Measurements from ENCODE around the gene NDUFS6. TPM values are rescaled to one million over a fixed set of nuclear protein-coding genes. Genes with fewer than 3 reads are reported as not detected.

NDUFS6 gene
- total RNA-seq, 1 donor from 2014 or later: 39.9 TPM

DNA sequence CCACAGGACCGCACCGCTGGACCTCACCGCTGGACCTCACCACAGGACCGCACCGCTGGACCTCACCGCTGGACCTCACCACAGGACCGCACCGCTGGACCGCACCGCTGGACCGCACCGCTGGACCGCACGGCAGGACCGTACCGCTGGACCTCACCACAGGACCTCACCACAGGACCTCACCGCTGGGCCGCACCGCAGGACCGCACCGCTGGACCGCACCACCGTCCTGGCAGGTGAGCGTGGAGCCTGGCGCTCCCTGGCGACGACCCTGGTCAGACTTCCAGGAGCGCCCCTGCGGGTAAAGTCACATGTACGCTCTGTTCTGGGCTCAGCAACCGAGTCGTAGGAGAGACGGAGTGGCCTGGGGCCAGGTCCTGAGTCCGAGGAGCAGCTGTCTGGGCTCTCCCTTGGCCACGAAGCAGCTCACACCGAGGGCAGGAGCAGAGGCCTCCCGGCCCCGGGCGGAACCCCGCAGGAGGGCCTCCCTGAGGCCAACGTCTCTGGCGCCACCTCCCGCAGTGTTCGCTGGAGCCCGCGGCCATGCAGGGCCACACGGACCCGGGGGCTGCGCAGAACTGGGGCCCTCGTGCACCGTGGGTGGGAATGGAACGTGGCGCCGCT is 32.1 kb upstream of the NDUFS6 start:
- Mint-ChIP-seq H3K27ac (no peak overlapping the region), H3K4me1 (ENCODE audit: low read depth) (no peaks in the 10 kb centered on the region), H3K9me3 (no peaks in the 10 kb centered on the region), H3K4me3 (ENCODE audit: low read depth) (no peak overlapping the region), H3K36me3 (ENCODE audit: low read depth) (no peaks in the 10 kb centered on the region), H3K27me3 (ENCODE audit: low read depth) (peaks cover 10% of the 10 kb centered on the region)
- intact Hi-C loops (cut with micrococcal nuclease): loop anchor here (10.0 kb wide), 1 partner anchor 246 kb away; no protein-coding TSS in a partner anchor
- DNase-seq (ENCODE audit: low spot score): no peak

- no peaks in the 10 kb centered on the region for H3K36me3 Mint-ChIP-seq (ENCODE audit: low read depth)
- intact Hi-C loops (cut with micrococcal nuclease): loop anchor here (10.0 kb wide), 1 partner anchor 245 kb away; no protein-coding TSS in a partner anchor
- no peak overlapping the region for H3K4me3 Mint-ChIP-seq (ENCODE audit: low read depth)
- no peak for DNase-seq (ENCODE audit: low spot score)
- H3K4me1 Mint-ChIP-seq (ENCODE audit: low read depth): no peaks in the 10 kb centered on the region
- H3K27ac Mint-ChIP-seq: no peak overlapping the region
- no peaks in the 10 kb centered on the region for H3K9me3 Mint-ChIP-seq
- peaks cover 10% of the 10 kb centered on the region for H3K27me3 Mint-ChIP-seq (ENCODE audit: low read depth)
These were observed 31.3 kb upstream of the NDUFS6 start for GRCh38 chr5:1769752-1770442.

GRCh38 chr5:1770443-1770802 is 30.8 kb upstream of the NDUFS6 start:
- no peak for DNase-seq (ENCODE audit: low spot score)
- Mint-ChIP-seq H3K9me3 (no peaks in the 10 kb centered on the region), H3K4me3 (ENCODE audit: low read depth) (no peak overlapping the region), H3K27ac (no peak overlapping the region), H3K27me3 (ENCODE audit: low read depth) (peaks cover 10% of the 10 kb centered on the region), H3K4me1 (ENCODE audit: low read depth) (no peaks in the 10 kb centered on the region), H3K36me3 (ENCODE audit: low read depth) (no peaks in the 10 kb centered on the region)
- intact Hi-C loops (cut with micrococcal nuclease): no loop called here

GRCh38 chr5:1771149-1772065 is 29.8 kb upstream of the NDUFS6 start:
- intact Hi-C loops (cut with micrococcal nuclease): no loop called here
- Mint-ChIP-seq H3K27me3 (ENCODE audit: low read depth) (peaks cover 13% of the 10 kb centered on the region), H3K27ac (no peak overlapping the region), H3K9me3 (no peaks in the 10 kb centered on the region), H3K4me3 (ENCODE audit: low read depth) (no peak overlapping the region), H3K4me1 (ENCODE audit: low read depth) (no peaks in the 10 kb centered on the region), H3K36me3 (ENCODE audit: low read depth) (no peaks in the 10 kb centered on the region)
- DNase-seq (ENCODE audit: low spot score): no peak

DNA sequence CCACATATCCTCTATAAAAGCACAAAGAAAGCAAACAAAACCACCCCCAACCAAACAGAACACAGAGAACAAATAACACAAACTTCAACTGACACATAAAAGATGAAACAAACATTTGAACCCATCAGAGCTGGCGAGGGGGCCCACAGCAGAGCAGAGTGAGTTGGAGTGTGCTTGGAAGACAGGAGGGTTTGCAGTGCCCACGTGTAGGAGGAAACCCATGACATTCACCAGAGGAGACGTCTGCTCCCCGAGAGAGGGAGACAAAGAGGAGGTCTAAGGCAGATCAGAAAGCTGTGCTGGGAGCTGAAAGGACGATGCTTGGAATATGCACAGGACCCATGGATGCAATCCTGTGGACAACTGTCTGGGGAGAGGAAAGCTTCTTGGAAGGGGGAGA is 28.6 kb upstream of the NDUFS6 start:
- Mint-ChIP-seq H3K4me1 (ENCODE audit: low read depth) (no peaks in the 10 kb centered on the region), H3K9me3 (no peaks in the 10 kb centered on the region), H3K4me3 (ENCODE audit: low read depth) (no peak overlapping the region), H3K36me3 (ENCODE audit: low read depth) (no peaks in the 10 kb centered on the region), H3K27me3 (ENCODE audit: low read depth) (peaks cover 13% of the 10 kb centered on the region), H3K27ac (no peak overlapping the region)
- DNase-seq (ENCODE audit: low spot score): no peak
- intact Hi-C loops (cut with micrococcal nuclease): no loop called here

- no peak overlapping the region for H3K4me3 Mint-ChIP-seq (ENCODE audit: low read depth)
- H3K4me1 Mint-ChIP-seq (ENCODE audit: low read depth): no peaks in the 10 kb centered on the region
- H3K36me3 Mint-ChIP-seq (ENCODE audit: low read depth): no peaks in the 10 kb centered on the region
- no peak for DNase-seq (ENCODE audit: low spot score)
- no peak overlapping the region for H3K27ac Mint-ChIP-seq
- no peaks in the 10 kb centered on the region for H3K9me3 Mint-ChIP-seq
- peaks cover 12% of the 10 kb centered on the region for H3K27me3 Mint-ChIP-seq (ENCODE audit: low read depth)
- intact Hi-C loops (cut with micrococcal nuclease): no loop called here
These were observed 24.4 kb upstream of the NDUFS6 start for GRCh38 chr5:1776831-1777230.

- H3K27me3 Mint-ChIP-seq (ENCODE audit: low read depth): peaks cover 10% of the 10 kb centered on the region
- no peak overlapping the region for H3K27ac Mint-ChIP-seq
- H3K4me1 Mint-ChIP-seq (ENCODE audit: low read depth): no peaks in the 10 kb centered on the region
- no peaks in the 10 kb centered on the region for H3K36me3 Mint-ChIP-seq (ENCODE audit: low read depth)
- intact Hi-C loops (cut with micrococcal nuclease): no loop called here
- no peak overlapping the region for H3K4me3 Mint-ChIP-seq (ENCODE audit: low read depth)
- no peaks in the 10 kb centered on the region for H3K9me3 Mint-ChIP-seq
- DNase-seq (ENCODE audit: low spot score): no peak
These were observed 23.7 kb upstream of the NDUFS6 start for GRCh38 chr5:1777281-1778137.

- Mint-ChIP-seq H3K36me3 (ENCODE audit: low read depth) (no peaks in the 10 kb centered on the region), H3K4me1 (ENCODE audit: low read depth) (no peaks in the 10 kb centered on the region), H3K4me3 (ENCODE audit: low read depth) (no peak overlapping the region), H3K9me3 (no peaks in the 10 kb centered on the region), H3K27ac (no peak overlapping the region), H3K27me3 (ENCODE audit: low read depth) (peaks cover 7% of the 10 kb centered on the region)
- DNase-seq (ENCODE audit: low spot score): no peak
- intact Hi-C loops (cut with micrococcal nuclease): no loop called here
These were observed 22.8 kb upstream of the NDUFS6 start for GRCh38 chr5:1778138-1779020.

DNA sequence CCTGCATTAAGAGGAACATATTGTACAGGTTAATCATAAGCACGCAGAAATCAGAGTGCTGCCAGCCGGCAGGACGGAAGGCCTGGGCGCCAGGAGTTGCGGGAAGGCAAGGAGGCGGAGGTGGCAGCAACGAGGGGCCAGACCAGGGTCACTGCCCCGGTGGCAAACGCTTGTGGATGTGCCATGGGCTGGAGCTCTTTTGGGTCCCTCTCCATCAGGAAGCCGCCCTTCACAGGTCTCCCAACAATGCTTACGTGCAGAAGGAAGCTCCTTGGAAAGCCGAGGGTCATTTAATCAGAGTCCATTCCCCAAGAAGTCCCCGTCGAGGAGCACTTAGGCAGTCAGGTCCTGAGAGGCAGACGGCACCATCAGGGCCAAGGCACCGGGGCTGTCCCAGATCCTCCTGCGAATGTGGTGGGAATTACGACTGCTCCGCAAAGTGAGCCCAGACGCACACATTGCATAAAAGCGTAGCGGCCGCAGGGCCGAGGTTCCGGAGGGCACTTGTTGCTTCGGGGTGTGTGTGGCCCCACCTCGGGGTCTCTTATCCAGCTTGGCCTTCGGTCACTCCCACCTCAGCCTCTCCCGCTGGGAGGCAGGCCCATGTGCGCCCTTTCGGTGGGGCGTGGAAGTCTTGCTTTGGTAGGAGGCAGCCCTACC is 22.1 kb upstream of the NDUFS6 start:
- Mint-ChIP-seq H3K4me3 (ENCODE audit: low read depth) (no peak overlapping the region), H3K27ac (no peak overlapping the region), H3K4me1 (ENCODE audit: low read depth) (no peaks in the 10 kb centered on the region), H3K9me3 (no peaks in the 10 kb centered on the region), H3K27me3 (ENCODE audit: low read depth) (peaks cover 8% of the 10 kb centered on the region), H3K36me3 (ENCODE audit: low read depth) (no peaks in the 10 kb centered on the region)
- DNase-seq (ENCODE audit: low spot score): no peak
- intact Hi-C loops (cut with micrococcal nuclease): no loop called here

DNA sequence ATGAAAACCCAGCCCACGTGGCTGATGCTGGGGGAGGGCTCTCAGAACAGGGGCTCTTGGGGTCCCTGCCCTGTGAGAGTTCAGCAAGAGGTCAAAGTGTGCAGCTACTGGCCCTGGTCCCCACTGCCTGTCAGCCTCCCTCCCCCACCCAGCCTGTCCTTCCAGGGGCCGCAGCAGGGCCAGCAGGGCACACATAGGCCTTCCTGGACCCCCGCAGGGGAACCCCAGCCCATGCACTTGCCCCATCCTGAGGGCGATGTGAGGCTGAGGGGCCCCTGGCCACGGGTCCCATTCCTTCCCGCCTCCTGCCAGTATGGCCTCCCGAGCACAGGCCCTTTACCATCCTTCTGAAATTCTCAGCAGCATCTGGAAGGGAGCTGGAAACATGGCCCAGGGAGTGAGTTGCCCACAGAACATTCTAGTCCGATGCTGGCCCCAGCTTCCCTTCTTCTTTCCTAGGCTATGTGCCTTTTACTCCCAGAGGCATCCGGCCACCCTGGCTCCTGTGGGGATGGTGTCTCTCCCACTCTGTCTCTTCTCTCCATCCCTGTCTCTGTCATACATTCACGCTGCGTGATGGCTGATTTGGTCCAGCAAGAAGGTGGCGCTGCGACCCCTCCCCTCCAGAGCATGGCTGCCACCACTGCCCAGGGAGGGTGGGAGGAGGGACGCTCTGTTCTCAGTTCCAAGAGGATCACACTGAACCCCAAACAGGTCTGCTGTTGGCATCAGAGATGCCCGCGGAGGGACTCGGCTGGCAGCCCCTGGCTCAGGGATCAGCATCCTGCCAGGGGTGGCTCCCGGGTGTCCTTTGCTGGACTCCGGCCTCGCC is 21.2 kb upstream of the NDUFS6 start:
- no peak for DNase-seq (ENCODE audit: low spot score)
- Mint-ChIP-seq H3K36me3 (ENCODE audit: low read depth) (no peaks in the 10 kb centered on the region), H3K4me1 (ENCODE audit: low read depth) (no peaks in the 10 kb centered on the region), H3K4me3 (ENCODE audit: low read depth) (no peak overlapping the region), H3K9me3 (no peaks in the 10 kb centered on the region), H3K27ac (no peak overlapping the region), H3K27me3 (ENCODE audit: low read depth) (peaks cover 7% of the 10 kb centered on the region)
- intact Hi-C loops (cut with micrococcal nuclease): no loop called here

DNA sequence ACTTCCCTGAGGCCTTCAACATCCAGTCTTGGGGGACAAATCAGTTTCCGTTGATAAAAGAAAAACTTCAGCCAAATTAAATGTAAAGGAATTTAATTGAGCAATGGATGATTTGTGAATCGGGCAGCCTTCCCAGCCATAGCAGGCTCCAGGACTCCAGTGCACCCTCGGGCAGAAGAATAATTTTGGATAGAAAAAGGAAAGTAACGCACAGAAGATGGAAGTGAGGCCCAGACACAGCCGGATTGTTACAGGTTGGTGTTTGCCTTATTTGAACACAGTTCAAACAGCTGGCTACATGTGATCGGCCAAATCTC is 20.6 kb upstream of the NDUFS6 start:
- Mint-ChIP-seq H3K9me3 (no peaks in the 10 kb centered on the region), H3K36me3 (ENCODE audit: low read depth) (no peaks in the 10 kb centered on the region), H3K27ac (no peak overlapping the region), H3K27me3 (ENCODE audit: low read depth) (peaks cover 7% of the 10 kb centered on the region), H3K4me1 (ENCODE audit: low read depth) (no peaks in the 10 kb centered on the region), H3K4me3 (ENCODE audit: low read depth) (no peak overlapping the region)
- intact Hi-C loops (cut with micrococcal nuclease): no loop called here
- no peak for DNase-seq (ENCODE audit: low spot score)

Data from activated T-helper 2 cell treated with anti-CD3 and anti-CD28 coated beads, Interferon-gamma antibody, Interleukin-2, Interleukin-4, amounts not matched to agents 10 μg/mL and 5 μg/mL and 100 μg/mL, durations not matched to agents 14 hours and 24 hours and 36 hours (primary cell).